GM15510 (cell line): Measurements from ENCODE around the gene SETSIP.

Source experiments
- POLR2A ChIP-seq: IDR thresholded peaks from 3 replicates; pipeline ENCODE4 v1.6.1; 2011; ENCODE audit warnings: borderline replicate concordance; ENCODE audit not compliant: insufficient read length; ENCODE audit errors: extremely low read depth

Gene SETSIP

GRCh38 chr1:92079441-92079840 lies 4.2 kb upstream of the SETSIP start:
- no peak for TF ChIP-seq POLR2A

- TF ChIP-seq POLR2A = no peak
Measured at GRCh38 chr1:92076363-92076762, 1.2 kb upstream of the SETSIP start.

- no peak for TF ChIP-seq POLR2A
Measured at GRCh38 chr1:92070892-92071291, 4.3 kb downstream of the SETSIP start.

- TF ChIP-seq POLR2A = no peak
Measured at GRCh38 chr1:92066321-92066720, 8.9 kb downstream of the SETSIP start.

- no peak for TF ChIP-seq POLR2A
Measured at GRCh38 chr1:92065042-92065441, 10.2 kb downstream of the SETSIP start.

GRCh38 chr1:92051948-92052347 lies 23.3 kb downstream of the SETSIP start:
- no peak for TF ChIP-seq POLR2A

- TF ChIP-seq POLR2A = no peak
Measured at GRCh38 chr1:92045766-92046495, 29.3 kb downstream of the SETSIP start.

GRCh38 chr1:92043621-92044020 lies 31.6 kb downstream of the SETSIP start:
- no peak for TF ChIP-seq POLR2A

GRCh38 chr1:92040971-92041370 lies 34.2 kb downstream of the SETSIP start:
- no peak for TF ChIP-seq POLR2A

GRCh38 chr1:92038695-92039346 lies 36.4 kb downstream of the SETSIP start:
- TF ChIP-seq POLR2A = no peak

GRCh38 chr1:92037400-92037799 lies 37.8 kb downstream of the SETSIP start:
- TF ChIP-seq POLR2A = no peak

- TF ChIP-seq POLR2A = no peak
Measured at GRCh38 chr1:92031281-92032110, 43.7 kb downstream of the SETSIP start.

- TF ChIP-seq POLR2A = no peak
Measured at GRCh38 chr1:92030656-92031107, 44.5 kb downstream of the SETSIP start.

GRCh38 chr1:92029241-92029922 lies 45.8 kb downstream of the SETSIP start:
- TF ChIP-seq POLR2A = no peak

GRCh38 chr1:92026806-92027205 lies 48.4 kb downstream of the SETSIP start:
- TF ChIP-seq POLR2A = no peak
